GM19193 (cell line): ENCODE data around the gene HASPIN.

Experiments used
- POLR2A ChIP-seq: IDR thresholded peaks from 4 replicates; pipeline ENCODE4 v1.6.1; 2011; ENCODE audit not compliant: insufficient read depth, insufficient read length; ENCODE audit errors: extremely low read depth

The HASPIN gene

DNA sequence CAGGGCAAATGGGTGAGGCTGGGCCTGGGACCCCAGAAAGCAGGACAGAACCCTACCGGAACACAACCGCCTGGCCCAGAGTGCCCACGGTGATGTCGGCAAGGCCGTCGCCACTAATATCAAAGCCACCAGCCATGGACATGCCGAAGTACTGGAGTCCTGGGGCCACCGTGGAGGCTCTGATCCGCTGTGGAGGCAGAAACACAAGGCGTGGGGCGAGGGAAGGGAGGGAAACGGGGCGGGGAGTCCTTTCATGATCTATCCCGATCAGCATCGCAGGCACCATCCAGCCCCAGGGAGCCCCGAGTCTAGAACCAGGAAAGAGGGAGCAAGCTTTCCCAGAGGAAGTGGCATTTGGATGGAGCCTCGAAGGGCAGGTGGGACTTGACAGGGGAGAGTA, 26.6 kb downstream of the HASPIN start:
- TF ChIP-seq POLR2A: no peak

DNA sequence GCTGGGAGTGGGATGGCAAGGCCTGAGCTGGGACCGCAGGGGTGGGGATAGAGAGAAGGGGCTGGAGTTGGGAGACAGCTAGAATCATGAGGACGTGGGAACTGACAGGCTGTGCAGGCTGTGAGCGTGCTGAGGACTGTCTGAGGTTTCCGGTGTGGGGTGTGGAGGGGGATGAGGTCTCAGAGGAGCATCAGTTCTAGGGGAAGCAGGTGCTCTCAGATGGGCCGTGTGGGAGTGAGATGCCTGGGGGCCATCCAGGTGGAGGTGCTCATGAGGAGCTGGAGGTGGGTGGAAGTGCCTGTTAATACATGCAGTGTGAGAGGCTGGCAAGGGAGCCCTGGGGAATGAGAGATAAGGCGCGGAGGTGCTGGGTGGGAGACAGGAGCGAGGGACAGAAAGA, 27.2 kb downstream of the HASPIN start:
- TF ChIP-seq POLR2A: no peak

DNA sequence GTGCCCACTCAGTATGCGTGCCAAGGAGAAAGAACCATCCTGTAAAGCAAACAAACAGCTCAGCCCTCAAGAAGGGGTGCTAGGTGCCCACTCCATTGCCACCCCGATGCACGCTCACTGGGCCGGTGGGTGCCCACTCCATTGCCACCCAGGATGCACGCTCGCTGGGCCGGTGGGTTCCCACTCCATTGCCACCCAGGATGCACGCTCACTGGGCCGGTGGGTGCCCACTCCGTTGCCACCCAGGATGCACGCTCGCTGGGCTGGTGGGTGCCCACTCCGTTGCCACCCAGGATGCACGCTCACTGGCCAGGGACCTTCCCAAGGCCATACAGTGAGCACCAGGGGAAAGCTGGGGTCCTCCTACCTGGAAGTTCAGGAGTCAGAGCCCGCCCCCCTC, 28.1 kb downstream of the HASPIN start:
- no peak for TF ChIP-seq POLR2A

DNA sequence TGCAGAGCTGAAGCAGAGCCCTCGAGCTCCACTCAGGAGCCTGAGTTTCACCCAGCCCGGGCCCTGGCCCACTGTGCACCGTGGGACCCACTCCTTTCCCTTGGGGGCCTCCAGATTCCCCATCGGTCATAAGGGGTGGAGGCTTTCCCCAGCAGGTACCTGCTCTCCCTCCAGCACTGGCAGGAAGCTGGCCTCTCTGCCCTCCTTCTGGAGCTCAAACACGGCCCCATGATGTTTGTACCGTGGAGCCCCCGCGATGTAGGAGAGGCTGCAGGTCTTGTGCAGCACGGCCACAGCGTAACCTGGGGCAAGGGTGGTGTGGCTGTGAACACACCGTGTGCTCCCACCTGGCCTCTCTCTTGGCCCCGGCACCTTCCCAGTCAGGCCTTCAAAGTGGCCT, 29.9 kb downstream of the HASPIN start:
- TF ChIP-seq POLR2A: no peak

DNA sequence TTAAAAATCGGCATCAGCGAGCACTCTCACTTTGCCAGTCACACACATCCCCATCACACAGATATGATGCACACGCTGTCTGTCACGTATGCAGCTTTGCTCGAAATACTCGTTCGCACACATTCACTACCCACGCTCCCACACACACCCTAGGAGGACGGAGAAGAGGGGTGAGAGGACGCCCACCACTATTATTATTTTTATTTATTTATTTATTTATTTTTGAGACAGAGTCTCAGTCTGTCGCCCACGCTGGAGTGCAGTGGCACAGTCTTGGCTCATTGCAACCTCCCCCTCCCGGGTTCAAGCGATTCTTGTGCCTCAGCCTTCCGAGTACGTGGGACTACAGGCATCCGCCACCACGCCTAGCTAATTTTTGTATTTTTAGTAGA, 30.4 kb downstream of the HASPIN start:
- no peak for TF ChIP-seq POLR2A

DNA sequence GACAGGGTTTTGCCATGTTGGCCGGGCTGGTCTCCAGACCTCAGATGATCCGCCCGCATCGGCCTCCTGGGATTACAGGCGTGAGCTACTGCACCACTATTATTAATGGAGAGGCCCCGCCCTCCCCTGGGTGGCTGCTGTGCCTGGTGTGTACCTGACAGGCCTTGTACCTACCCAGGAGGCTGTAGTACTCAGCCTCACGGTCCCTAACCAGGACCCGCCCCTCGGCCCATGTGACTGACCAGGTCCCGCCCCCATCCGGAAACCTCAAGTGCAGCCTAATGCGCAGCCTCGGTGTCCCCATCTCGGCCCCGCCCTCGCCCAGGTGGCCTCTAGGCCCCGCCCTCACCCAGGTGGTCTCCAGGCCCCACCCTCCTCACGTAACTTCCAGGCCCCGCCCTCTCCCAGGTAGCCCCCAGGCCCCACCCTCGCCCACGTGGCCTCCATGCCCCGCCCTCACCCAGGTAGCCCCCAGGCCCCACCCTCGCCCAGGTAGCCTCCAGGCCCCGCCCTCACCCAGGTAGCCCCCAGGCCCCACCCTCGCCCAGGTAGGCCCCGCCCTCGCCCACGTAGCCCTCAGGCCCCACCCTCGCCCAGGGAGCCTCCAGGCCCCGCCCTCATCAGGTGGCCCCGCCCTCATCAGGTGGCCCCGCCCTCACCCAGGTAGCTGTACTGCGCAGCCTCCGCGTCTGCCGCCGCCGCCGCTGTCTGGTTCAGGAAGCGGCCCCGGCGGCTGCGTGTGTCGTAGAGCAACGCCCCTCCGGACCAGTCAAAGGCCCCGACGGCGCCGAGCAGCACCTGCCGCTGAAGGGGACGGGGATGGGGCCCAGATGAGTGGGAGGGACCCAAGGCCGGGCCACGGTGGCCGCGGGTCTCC, 31.0 kb downstream of the HASPIN start:
- TF ChIP-seq POLR2A: no peak

DNA sequence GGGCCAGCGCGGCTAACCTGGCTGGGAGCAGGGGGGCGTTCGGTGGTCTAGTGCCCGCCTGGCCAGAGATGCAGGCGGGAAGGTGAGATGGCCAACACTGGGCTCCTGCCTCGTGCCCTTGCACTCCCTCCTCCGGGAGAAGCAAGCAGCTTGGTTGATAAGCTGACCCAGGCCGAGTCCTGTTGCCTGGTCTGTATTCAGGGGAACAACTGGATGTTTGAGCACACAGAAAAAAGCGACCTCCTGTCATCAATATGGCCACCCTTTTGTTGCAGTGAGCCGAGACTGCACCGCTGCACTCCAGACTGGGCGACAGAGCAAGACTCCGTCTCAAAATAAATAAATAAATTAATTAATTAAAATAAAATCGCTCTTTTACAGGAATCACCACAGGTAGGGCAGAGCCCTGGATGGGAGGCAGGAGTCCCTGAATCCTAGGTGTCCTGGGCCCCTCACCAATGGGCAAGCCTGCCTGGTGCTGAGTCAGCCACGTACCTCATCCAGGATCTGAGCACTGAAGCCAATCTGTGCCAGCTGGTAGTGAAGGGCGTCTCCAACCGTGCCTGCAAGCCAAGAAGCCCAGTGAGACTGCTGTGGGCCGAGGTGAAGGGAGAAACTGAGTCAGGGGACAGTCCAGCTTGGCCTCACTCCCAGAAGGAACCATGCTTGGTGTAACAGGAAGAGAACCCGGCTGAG, 31.8 kb downstream of the HASPIN start:
- TF ChIP-seq POLR2A: no peak

DNA sequence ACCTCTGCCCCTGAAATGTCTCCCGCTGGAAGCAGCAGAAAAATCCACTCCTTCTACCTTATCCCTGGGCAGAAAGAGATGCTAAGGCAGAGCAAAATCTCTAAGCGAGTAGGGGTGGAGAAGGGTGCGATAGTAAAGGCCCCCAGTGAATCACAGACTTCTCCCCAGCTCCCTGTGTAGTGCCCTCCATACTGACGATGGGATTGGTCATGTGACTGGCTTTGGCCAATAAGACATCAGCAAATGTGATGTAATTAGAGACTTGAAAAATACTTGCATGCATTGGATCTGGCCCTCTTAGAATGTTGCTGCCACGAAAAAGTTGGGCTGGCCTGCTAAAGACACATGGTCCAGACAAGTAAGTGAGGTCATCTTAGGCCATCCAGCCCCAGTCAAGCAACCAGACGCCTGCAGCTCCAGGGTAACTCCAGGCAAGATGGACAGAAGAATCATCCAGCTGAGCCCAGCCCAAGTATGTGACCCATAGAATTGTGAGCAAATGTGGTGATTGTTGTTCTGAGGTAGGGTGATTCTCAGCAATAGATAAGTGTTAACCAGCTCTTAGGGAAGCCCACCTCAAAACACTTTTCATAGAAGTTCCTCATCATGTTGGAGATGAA, 36.0 kb downstream of the HASPIN start:
- TF ChIP-seq POLR2A: no peak

DNA sequence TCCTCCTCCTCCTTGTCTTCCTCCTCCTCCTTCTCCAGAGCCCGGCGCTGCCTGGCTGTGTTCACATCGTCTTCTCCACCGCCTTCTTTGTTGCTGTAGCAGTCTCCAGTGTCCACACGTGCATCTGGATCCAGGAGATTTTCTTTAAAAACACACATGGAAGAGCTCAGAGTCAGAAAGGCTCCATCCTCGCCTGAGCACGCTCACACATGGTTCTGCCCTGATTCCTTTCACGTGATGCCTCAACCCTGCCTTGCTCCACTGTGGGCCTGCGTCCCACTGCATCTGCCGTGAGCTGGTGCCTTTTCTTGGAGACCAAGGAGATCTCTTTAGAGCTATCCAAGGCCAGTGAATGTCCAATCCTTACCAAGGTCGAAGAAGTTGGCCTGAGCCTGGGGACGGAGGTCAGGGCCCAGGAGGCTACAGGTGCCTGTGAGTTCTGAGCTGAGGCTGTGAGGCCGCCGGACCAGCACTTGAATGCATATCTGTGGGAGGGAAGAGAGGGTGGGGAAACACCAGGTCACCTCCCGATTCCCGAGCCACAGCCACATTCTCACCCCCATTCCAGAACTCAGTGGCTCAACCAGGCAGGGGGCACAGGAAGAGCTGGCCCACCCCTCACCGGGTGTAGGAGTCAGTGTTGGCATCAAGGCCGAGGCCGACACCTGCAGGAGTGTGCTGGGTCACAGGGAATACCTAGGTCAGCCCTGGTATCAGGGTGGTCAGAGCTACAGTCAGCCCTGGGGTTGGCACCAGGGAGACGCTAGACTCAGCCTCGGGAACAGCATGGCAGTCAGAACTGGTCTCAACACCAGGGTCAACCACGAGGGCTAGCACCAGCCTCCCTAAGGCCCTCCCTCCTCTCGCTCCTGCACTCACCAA, 37.6 kb downstream of the HASPIN start:
- TF ChIP-seq POLR2A: no peak

DNA sequence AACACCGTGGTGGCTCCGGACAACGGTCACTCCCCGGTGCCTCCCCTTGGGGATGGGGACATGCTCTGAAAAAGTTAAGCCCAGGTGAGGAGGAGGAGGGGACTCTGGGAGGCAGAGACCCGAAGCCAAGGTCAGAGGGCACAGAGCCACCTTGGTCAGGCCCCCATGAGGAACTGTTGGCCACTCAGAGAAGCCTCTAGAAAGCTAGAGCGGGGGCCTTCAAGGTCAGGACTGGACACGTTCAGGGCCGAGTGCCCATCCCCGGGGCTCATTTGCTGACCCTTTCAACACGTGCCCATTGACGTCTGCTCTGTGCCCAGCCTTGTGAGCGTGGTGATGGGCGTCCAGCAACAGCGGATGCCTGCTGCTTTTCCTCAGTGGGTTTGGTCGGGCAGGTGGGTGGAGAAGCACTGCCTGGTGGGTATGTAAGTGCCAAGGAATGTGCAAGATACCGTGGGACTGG, 38.2 kb downstream of the HASPIN start:
- no peak for TF ChIP-seq POLR2A

DNA sequence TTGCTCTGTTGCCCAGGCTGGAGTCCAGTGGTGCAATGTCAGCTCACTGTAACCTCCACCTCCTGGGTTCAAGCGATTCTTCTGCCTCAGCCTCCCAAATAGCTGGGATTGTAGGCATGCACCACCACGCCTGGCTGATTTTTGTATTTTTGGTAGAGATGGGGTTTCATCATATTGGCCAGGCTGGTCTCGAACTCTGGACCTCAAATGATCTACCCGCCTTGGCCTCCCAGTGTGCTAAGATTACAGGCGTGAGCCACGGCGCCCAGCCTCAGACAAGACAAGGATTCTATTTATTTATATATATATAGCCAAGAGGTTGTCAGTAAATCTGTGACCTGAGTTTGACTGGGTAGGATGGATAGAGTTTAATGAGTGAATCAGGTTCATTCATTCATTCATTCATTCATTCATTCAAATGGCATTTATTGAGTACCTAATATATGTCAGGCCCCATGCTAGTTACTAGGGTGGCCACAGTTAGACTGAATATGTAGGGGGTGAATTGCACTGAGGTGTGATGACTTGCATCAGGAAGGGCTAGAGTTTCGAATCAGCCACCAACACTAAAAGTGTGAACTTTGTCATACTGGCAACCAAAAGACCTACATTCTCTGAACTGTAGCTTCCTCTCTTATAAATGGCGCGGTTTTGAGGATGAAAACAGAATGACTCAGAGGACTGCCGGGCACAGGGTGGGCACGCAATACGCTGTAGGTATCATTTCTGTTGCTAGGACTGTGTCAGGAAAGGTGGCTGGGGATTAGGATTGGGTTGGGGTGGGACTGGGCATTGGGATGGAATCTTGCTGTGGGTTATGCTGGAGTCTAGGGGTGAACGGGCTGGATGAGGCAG, 39.4 kb downstream of the HASPIN start:
- no peak for TF ChIP-seq POLR2A

DNA sequence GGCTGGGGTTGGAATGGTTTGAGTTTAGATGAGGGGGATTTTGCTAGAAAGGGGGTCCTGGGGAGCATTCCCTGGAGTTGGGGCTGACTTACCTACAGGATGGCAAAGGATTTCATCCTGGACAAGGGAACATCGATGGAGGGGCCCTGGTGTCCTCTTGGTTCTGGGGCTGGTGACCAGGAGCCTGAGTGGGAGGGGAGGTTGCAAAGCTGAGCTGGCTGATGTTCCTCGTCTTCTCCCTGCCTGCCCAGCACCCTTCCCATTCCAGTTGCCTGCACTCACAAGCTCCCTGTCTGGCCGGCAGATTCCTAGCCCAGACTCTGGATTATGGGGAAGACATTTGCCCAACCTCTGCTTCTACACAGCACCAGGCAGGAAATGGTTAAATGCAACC, 40.1 kb downstream of the HASPIN start:
- TF ChIP-seq POLR2A: no peak

DNA sequence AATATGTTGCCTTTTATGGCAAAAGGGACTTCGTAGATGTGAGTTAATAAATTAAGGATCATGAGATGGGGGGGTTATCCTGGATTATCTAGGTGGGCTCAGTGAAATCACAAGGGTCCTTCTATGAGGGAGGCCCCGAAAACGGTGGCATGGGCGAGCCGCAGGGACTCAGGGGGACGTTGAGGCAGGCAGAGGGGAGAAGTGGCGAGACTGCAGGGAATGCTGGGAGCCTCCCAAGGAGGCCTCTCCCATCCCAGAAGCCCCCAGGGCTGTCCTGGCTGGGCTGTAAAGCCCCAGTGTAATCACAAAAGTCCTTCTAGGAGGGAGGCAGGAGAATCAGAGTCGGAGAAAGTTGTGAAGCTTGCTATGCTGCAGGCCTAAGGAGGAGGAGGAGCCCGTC, 42.3 kb downstream of the HASPIN start:
- no peak for TF ChIP-seq POLR2A

DNA sequence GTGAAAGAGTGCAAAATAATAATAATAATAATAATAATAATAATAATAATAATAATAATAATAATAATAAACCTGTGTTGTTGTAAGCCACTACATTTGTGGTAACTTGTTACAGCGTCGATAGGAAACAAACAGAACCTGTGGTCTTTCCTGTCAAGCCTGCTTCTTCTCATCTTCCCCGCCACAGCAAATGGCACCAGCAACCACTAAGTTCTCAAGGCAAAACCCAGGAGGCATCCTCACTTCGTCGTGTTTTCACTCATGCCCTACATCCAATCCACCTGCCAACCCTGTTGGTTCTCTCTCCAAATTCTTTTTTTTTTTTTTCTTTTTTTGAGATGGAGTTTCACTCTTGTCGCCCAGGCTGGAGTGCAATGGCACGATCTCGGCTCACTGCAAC, 43.1 kb downstream of the HASPIN start:
- TF ChIP-seq POLR2A: no peak
